HK-2 (cell line): ENCODE results near the gene PGAM1.
A peak's percentile ranks its signal among the peaks of the same experiment; 100 is the strongest.
"Not testable (repeated sequence)": the region's sequence is repeated elsewhere in the genome, so short reads cannot be mapped to it uniquely, and the experiment has no call there.

ENCODE experiments used
- DNase-seq: peaks from one replicate; pipeline ENCODE4 v3.0.0-alpha.2; 2018; ENCODE audit not compliant: unreplicated experiment

PGAM1 gene

GRCh38 chr10:97425964-97426775, at the start of gene PGAM1:
PGAM1 (plus strand) TSS chr10:97426191; CDS start chr10:97426308, 117 bp downstream.
- DNase-seq, result peak; percentile 99

DNA sequence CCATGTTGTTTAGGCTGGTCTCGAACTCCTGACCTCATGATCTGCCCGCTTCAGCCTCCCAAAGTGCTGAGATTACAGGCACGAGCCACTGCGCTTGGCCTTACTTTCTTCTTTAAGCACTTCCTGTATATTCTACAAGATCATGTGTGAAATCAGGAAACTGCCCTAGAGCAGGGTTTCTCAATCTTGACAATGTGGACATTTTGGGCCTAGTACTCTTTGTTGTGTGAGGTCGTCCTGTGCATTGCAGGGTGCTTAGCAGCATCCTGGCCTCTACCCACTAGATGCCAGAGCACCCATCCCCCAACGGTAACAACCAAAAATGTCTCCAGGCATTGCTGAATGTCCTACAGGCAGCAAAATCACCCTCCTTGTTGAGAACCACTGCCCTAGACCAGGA, 49.6 kb upstream of the PGAM1 start:
- no peak for DNase-seq

DNA sequence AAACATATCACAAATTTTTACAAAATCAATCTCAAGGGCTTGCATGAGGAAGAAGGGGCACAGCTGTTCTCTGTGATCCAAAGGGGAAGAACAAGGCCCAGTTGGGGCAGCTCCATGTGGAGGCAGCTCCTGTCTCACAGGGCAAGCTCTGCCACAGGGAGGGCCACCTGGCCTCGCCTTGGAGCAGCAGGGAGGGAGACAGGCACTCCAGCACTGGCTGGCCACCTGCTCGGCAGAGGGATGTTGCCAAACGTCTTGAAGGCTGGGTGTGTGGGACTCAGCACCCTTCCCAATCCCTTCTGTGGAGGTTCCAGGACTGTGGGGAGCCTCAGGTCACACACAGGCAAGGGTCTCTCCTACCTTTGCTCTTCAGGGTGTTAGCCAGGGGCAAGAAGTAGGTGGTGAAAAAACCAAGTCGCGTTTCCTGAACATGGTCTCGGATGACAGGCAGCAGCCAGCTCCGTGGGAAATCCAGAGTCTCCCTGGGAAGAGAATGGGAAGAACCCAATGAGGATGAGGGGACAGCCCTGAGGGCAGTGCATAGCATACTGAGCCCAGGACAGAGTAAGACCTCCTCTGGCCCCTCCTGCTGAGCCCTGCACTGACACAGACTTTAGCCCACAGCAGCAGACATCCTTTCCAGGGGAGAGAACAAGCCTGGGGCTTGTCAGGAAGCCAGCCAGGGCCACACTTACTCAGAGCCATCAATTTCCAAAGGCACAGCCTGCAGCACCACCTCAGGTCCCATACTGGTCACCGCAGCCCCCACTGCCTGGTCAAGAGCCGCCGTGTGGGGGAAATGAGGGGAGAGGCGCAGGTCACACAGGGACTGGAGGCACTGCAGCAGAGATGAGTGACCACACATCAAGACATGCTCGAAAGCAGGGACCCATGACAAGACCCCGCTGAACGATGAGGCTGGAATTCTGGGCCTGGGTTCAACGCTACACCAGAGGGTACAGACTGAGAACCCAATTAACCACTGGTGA, 46.8 kb upstream of the PGAM1 start:
- DNase-seq, result no peak

DNA sequence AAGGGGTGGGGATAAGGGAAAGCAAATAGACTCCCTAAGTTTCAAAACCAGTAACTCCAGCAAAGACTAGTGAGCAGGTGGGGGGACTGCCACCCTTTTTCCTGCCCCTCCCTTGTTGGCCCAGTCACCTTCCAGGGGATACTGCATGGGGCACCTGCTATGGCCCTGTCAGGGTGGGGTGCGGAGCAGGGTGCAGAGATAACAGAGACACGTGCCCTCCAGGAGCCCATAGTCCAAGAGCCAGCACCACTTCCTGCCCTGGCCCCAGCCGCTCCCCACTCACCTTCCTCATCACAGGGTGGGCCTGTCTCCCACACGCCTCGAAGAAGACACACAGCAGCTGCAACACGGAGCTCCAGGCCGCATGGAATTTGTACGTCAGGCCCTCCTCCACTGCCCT, 45.5 kb upstream of the PGAM1 start:
- DNase-seq, result no peak

GRCh38 chr10:97381626-97382025, 44.4 kb upstream of the PGAM1 start:
- no peak for DNase-seq

DNA sequence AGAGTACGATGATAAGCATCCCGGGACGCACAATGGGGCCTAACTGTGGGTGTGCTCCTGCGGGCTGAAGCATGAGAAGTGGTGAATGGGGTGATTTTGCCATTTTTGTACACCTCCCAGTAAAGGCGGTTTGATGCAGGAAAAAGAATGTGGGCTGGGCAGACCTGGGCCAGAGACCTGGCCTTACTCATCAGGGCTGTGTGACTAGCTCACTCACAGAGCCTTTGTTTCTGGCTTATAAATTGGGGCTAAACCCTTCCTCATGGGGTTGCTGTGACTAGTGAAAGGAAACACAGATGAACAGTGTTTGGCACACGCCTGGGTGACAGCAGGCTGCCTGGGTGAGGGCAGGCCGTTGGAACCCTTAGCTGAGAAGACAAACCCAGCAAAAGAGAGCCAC, 42.8 kb upstream of the PGAM1 start:
- no peak for DNase-seq

DNA sequence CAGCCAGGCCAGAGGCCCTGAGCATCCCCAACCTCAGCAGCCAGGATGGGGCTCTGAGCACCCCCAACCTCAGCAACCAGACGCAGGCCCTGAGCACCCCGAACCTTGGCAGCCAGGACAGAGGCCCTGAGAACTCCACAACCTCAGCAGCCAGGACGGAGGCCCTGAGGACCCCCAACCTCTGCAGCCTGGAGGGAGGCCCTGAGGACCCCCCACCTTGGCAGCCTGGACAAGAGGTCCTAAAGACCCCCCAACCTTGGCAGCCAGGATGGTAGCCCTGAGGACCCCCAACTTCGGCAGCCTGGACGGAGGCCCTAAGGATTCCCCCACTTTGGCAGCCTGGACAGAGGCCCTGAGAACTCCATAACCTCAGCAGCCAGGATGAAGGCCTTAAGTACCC, 41.8 kb upstream of the PGAM1 start:
- DNase-seq, result no peak

DNA sequence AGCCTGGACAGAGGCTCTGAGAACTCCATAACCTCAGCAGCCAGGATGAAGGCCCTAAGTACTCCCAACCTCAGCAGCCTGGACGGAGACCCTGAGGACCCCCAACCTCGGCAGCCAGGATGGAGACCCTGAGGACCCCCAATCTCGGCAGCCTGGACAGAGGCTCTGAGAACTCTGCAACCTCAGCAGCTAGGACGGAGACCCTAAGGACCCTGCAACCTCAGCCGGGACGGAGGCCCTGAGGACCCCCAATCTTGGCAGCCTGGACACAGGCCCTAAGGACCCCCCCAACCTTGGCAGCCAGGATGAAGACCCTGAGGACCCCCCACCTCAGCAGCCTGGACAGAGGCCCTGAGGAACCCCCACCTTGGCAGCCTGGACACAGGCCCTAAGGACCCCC, 41.4 kb upstream of the PGAM1 start:
- no peak for DNase-seq

GRCh38 chr10:97385565-97385964, 40.4 kb upstream of the PGAM1 start:
- DNase-seq, result no peak

DNA sequence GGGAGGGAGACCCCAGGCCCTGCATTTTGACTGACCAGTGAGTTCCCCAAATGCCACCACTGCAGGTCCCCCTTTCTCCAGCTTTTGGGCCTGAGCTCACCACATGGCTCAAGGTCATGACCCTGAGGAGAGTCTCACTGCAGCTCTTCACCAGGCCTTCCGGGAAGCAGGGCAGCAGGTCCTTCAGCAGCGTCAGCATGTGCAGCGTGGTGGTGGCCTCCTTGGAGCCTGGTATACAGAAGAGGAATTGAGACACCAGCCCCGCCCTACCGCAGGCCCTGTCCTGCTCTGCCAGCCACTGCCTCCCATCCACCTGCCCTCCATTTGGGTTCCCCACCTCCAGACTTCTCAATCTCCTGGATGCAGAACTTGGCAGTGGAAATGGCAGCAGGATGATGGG, 37.8 kb upstream of the PGAM1 start:
- no peak for DNase-seq

DNA sequence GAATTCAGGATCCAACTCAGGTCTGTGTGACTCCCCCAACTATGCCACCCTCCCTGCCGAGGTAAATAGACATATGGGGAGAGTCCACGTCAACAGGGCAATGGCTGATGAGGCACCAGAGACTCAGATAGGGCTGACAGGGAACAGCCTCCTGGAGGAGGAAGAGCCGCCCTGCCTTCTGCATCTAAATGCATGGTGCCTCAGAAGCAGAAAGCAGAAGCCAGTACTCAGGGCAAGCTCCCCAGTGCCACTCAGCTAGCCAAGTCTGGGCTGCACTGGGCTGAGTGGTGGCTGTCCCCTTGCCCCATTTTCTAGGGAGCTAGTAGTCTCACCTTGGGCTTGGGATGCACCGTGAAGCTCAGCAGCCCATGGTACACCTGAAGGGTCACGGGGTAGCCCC, 35.9 kb upstream of the PGAM1 start:
- DNase-seq, result no peak

DNA sequence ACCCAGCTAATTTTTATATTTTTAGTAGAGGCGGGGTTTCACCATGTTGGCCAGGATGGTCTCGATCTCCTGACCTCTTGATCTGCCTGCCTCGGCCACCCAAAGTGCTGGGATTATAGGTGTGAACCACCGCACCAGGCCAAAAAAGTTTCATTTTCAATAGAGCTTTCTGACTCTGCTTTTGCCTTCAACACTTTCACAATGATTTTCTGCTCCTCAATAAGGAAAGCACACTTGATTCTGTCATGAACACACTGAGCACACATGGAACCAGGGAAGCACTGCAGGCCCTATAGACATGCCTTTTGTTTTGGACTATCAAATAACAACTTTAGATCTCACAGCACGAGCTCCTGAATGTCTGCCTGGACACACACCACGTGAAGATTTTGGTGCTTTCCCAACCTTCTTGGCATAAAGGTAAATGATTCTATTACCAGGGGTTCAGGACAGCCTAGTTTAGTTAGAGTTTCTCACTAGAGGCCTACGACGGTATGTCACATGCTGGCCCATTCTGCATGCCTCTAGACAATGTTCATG, 32.9 kb upstream of the PGAM1 start:
- DNase-seq, result no peak

- DNase-seq, result no peak
Observed at GRCh38 chr10:97396056-97396455, 29.9 kb upstream of the PGAM1 start.

GRCh38 chr10:97399843-97400545, 26.0 kb upstream of the PGAM1 start:
- DNase-seq, result peak; percentile 58

DNA sequence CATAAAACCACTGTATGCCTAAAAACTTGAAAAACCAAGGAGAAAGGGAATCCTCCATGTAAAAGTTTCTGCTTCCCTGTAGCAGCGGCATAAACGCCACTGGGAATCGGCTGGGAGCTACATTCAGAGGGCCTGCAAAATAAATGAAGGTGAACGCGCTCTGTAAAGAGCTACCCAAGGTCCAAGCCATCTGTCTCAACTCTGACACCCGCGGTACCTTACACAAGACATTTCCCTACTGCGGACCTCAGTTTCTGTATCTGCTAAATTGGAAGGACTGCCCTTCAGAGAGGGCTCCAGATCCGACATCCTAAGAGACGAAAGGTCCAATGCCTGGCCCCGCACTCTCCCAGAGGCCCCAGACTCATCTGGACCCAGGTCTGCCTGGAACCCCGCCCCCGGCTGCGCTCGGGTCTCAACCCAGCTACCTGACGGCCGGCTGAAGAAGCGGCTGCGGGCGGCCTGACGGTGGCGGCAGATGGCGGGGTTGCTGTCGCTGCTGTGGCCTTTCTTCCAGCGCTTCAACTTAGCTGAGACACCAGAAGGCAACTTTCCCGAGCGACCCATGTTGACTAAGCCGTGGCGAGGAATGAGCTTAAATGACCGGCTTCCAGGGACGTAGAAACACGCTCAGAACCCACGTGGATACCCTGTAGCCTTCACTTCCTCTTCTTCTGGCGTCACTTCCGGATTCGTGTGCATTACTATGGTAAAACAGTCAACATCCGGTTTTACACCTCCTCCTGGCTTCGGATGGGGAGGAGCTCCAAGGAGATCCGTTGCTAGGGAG, 25.1 kb upstream of the PGAM1 start, which contains the start of gene RRP12:
Gene RRP12, minus strand, starts transcription at position 676 of the 790 bp plus-strand sequence. Its CDS starts 109 bp downstream, at position 567.
- peak; percentile 86 for DNase-seq

DNA sequence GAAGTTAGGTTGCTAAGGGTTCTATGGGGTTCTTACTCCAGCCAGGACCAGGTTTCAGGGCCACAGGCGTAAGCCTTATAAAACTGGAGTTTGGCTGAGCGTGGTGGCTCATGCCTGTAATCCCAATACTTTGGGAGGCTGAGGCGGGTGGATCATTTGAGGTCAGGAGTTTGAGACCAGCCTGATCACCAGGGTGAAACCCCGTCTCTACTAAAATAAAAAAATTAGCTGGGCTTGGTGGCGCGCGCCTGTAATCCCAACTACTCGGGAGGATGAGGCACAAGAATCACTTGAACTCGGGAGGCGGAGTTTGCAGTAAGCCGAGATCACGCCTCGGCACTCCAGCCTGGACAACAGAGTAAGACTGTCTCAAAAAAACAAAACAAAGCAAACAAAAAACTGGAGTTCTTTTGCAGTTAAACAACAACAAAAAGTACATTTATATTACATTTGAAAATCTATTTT, 24.5 kb upstream of the PGAM1 start:
- no peak for DNase-seq

- DNase-seq, result no peak
Observed at GRCh38 chr10:97404044-97404443, 21.9 kb upstream of the PGAM1 start.

DNA sequence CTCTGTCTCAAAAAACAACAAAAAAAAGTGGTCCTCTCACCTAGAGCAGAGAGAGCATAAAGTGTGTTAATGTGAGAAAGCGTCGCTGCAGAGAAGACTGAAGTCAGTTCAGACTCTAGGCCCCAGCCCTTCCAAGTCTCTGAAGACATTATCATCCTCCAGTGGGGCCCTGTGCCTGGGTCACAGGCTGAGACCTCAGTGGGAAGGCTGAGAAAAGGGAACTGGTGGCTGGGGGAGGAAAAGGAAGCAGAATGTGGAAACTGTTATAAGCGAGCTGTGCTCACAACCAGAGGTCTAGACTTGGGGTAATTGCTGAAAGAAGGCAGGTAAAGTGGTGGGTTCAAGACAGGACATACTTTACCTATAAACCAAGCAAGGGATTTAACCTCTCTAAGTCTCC, 19.9 kb upstream of the PGAM1 start:
- DNase-seq, result no peak

GRCh38 chr10:97406483-97406882, 19.5 kb upstream of the PGAM1 start:
- not testable (repeated sequence) for DNase-seq

DNA sequence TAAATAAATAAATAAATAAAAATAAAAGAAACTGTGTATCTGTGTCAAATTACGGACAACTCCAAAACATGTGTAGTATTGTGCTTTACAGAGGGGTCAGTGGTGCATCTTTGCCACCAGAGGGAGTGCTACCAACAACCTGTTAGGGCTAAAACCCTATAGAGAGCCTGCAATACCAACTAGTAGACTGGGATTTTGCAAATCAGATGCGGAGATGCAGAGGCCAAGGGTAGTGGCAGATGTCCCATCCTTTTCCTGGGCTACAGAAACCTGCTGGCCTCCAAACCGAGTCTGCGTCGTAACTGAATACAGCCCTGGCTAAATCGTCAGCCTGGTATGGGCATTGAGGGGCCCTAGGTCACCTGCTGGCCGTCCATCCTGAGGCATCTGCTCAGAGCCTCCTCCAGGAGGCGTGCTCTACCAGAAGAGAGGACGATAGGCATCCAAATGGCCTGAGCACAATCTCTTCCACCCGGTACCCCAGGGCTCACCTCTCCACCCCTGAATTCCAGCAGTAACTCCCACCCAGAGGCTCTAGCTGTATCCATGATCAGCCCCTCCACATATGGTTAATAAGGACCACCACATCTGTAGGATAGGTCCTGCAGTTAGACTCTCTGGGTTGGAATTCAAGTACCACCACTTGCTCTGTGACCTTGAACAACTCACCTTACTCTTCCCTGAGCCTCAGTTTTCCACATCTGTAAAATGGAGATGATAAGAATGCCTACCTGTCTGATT, 18.6 kb upstream of the PGAM1 start:
- DNase-seq, result peak; percentile 83
